T-helper 1 cell treated with Interleukin-12 subunit alpha and Interleukin-12 subunit beta and Interleukin-4 antibody, amounts not matched to agents 30 μg/mL and 1 μg/mL, for 36 hours (primary cell): ENCODE results near the gene ZNF816.
"Not testable (repeated sequence)": the region's sequence is repeated elsewhere in the genome, so short reads cannot be mapped to it uniquely, and the experiment has no call there.

Experiments
- H3K27ac Mint-ChIP-seq: one replicate; pipeline ENCODE4 v1.8.0; 2021; ENCODE audit warnings: mild to moderate bottlenecking, mixed read lengths
- H3K27me3 Mint-ChIP-seq: one replicate; pipeline ENCODE4 v1.8.0; 2021; ENCODE audit warnings: low read depth, mixed read lengths
- H3K36me3 Mint-ChIP-seq: one replicate; pipeline ENCODE4 v1.8.0; 2021; ENCODE audit warnings: low read depth, mixed read lengths
- H3K4me1 Mint-ChIP-seq: one replicate; pipeline ENCODE4 v1.8.0; 2021; ENCODE audit warnings: low read depth, mixed read lengths
- H3K4me3 Mint-ChIP-seq: one replicate; pipeline ENCODE4 v1.8.0; 2021; ENCODE audit warnings: mild to moderate bottlenecking, moderate library complexity, mixed read lengths
- H3K9me3 Mint-ChIP-seq: one replicate; pipeline ENCODE4 v1.8.0; 2021; ENCODE audit warnings: mixed read lengths

ZNF816 gene

DNA sequence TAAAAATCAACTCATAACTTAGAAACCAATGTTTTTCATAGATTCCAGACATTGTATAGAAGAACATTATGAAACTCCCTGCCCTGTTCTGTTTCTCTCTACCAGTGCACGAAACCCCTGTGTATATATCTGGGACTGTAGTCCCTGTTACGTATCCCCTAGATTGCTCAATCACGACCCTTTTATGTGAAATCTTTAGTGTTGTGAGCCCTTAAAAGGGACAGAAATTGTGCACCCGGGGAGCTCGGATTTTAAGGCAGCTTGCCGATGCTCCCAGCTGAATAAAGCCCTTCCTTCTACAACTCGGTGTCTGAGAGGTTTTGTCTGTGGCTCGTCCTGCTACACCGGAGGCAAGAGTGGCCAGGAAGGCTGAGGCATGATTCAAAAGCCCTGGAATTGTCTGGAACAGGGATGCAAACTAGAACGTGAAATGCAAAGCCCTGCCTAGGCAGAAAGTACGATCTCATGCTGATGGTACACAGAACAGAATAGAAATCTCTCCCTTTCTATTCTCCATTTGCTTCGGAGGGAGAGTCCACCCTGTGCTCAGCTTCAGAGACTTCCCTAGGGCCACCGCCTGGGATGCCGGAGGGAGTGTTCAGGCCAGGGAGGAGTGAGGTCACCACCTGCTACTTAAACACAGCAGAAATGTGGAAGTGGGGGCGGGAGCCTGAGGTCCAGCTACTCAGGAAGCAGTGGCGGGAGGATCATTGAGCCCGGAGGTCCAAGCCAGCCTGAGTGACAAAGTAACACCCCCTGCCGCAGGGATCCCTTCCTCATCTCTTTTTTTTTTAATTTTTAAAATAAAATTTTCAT is 38.7 kb downstream of the ZNF816 start:
- Mint-ChIP-seq H3K36me3 (peaks cover 20% of the 10 kb centered on the region), H3K27ac (peak overlapping the region; percentile 84), H3K27me3 (no peaks in the 10 kb centered on the region), H3K4me3 (peak overlapping the region; percentile 89), H3K4me1 (peaks cover 23% of the 10 kb centered on the region), H3K9me3 (peaks cover 5% of the 10 kb centered on the region)

DNA sequence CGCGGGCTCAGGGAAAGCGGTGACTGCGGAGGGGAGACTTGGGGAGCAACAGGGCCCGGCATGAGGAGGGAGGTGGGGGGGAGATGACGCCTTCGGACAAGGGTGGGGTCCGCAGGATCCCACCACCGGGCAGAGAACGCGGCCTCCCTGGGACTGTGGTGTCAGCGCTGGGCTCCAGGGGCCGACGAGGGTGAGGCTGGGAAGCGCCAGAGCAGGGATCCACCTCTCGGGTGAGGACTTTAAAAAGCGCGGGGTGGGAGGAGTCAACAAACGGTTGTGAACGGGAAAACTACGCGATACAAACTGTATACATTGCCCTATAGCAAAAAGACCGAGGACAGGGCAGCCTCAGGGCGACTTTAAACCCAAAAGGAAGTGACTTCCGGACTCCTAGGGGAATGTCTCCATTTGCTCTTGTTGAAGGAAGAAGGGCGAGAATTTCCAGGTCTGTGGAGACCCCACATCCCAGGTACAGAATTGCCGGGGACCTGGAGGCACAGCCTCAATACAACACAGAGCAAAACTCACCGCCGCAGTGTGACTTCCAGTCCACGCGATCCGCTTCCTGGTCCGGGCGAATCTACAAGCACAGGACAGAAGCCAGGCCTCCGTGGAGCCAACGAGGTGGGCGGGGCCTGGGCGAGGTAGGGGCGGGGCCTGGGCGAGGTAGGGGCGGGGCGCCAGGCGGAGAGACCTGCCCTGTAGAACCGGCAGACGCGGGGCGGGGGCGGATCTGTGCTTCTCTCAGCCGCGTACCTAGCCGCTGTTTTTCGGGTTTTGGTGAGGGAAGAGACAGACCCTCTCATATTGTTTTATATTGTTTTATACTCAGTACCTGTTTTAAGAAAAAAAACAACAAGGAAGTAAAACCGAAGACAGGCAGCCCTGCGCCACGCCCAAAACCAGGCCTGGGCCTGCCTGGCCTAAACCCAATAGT is 39.6 kb downstream of the ZNF816 start, which contains the start of gene ZNF888:
Gene ZNF888 (minus strand): TSS at position 588 of the 937 bp plus-strand sequence. CDS start 5,555 bp downstream, outside the sequence.
- Mint-ChIP-seq H3K27ac (peak within 1 kb of the TSS; percentile 84), H3K27me3 (no peaks in the 10 kb centered on the region), H3K9me3 (no peaks in the 10 kb centered on the region)

DNA sequence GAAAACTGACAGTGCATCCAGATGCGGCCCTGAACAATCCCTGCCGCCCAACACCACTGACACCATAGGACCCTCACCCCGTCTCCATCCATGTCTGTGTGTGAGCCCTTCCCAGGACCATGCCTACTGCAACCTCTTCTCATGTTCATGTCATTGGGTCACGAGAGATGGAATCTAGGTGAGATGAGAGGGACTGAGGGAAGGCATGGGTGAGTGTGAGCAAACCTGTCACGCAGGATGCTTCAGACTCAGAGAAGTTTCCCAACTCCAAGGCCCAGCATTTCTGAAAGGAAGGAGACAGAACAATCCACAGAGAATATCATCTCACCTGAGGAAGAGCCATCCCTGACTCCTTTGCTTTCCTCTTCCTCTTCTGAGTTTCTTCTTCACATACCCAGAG is 45.1 kb downstream of the ZNF816 start:
- H3K27me3 Mint-ChIP-seq, result no peaks in the 10 kb centered on the region
- H3K36me3 Mint-ChIP-seq, result peaks cover 45% of the 10 kb centered on the region
- peaks cover 14% of the 10 kb centered on the region for H3K4me1 Mint-ChIP-seq
- H3K27ac Mint-ChIP-seq, result no peak overlapping the region
- H3K9me3 Mint-ChIP-seq, result peaks cover 20% of the 10 kb centered on the region
- no peak overlapping the region for H3K4me3 Mint-ChIP-seq

More for the DNA sequence above, 39.6 kb downstream of the ZNF816 start, which contains the start of gene ZNF888:
- H3K4me1 Mint-ChIP-seq, result peaks cover 23% of the 10 kb centered on the region
- peaks cover 13% of the 10 kb centered on the region for H3K36me3 Mint-ChIP-seq
- H3K4me3 Mint-ChIP-seq, result peak within 1 kb of the TSS; percentile 89

DNA sequence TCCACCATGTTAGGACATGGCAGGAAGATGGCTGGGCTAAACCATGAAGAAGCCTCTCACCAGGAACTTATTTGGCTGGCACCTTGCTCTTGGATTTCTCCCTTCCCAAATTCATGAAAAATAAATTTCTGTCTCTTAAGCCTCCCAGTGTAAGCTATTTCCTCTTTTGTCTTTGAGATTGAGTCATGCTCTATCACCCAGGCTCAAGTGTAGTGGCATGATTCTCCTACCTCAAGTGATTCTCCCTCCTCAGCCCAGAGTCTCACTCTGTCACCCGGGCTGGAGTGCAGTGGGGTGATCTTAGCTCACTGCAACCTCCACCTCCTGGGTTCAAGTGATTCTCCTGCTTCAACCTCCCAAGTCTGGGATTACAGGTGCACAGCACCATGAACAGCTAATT is 52.0 kb downstream of the ZNF816 start:
- H3K4me3 Mint-ChIP-seq, result no peak overlapping the region
- peaks cover 51% of the 10 kb centered on the region for H3K9me3 Mint-ChIP-seq
- no peak overlapping the region for H3K27ac Mint-ChIP-seq
- peaks cover 62% of the 10 kb centered on the region for H3K36me3 Mint-ChIP-seq
- H3K27me3 Mint-ChIP-seq, result no peaks in the 10 kb centered on the region
- H3K4me1 Mint-ChIP-seq, result no peaks in the 10 kb centered on the region

DNA sequence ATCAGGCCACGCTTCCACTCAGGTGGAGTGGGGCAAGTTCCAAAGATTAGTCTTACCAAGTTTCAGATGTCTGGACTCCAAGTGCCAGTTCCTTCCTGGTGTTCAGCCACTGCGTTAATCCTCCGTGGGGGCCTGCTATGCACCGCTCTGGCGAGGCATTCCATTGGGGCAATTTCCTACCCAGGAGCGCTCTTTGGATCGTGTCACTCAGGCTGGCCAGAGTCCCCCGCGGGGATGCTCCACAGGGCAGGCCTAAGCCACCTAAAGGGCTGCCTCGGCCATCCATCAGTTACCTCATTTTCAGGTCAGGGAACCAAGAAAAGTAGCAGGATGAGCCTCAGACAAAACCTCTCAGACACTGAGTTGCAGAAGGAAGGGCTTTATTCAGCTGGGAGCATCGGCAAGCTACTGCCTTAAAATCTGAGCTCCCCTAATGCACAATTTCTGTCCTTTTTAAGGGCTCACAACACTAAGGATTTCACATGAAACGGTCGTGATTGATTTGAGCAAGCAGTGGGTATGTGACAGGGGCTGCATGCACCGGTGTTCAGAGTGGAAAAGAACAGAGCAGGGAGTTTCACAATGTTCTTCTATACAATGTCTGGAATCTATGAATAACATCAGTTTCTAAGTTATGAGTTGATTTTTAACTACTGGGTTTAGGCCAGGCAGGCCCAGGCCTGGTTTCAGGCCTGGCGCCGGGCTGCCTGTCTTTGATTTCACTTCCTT is 58.5 kb downstream of the ZNF816 start:
- not testable (repeated sequence) for H3K27me3 Mint-ChIP-seq, H3K4me1 Mint-ChIP-seq, H3K4me3 Mint-ChIP-seq, H3K27ac Mint-ChIP-seq
- peaks cover 38% of the 10 kb centered on the region for H3K36me3 Mint-ChIP-seq
- peaks cover 47% of the 10 kb centered on the region for H3K9me3 Mint-ChIP-seq

DNA sequence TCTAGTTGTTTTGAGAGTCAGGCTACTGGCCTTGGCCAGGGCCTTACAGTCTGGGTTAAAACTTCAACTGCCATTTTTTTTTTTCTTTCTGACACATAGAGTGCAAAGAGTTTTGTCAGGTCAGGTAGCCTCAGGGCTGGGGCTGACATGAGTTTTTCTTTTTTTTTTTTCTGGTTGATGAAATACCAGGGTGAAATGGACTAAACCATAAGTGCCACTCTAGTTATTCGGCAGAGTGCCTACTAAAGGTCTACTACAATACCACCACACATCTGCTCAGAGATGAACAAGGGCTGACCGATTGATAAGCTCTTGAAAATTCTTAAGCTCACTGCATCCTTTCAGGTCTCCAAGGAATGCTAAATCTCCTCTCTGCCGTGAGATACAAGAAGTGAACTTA is 60.8 kb downstream of the ZNF816 start:
- Mint-ChIP-seq H3K9me3 (peaks cover 40% of the 10 kb centered on the region), H3K27me3 (no peaks in the 10 kb centered on the region), H3K27ac (no peak overlapping the region), H3K4me3 (no peak overlapping the region), H3K36me3 (peaks cover 23% of the 10 kb centered on the region), H3K4me1 (peaks cover 2% of the 10 kb centered on the region)
